Regular cardiac myocyte (primary cell): ENCODE results near the gene ITGA2B. TPM values are rescaled to one million over a fixed set of nuclear protein-coding genes. Genes with fewer than 3 reads are reported as not detected.

ENCODE experiments used
- total RNA-seq: library from RNA; depleted of rRNA; stranded (reverse); fragments of >200 nt; gene quantifications from 2 replicates; pipeline ENCODE4 v1.2.3, GENCODE V29; 2014

ITGA2B gene
- total RNA-seq: 0.56 TPM in 1 of 2 replicates, not detected in the other

GRCh38 chr17:44389281-44389680 is at the start of gene ITGA2B:
ITGA2B (minus strand) TSS chr17:44389649; CDS start chr17:44389473, 176 bp downstream.

GRCh38 chr17:44363613-44364159 is 25.8 kb downstream of the ITGA2B start, which contains the start of gene FAM171A2:
FAM171A2 (minus strand) TSS chr17:44363853; CDS start chr17:44363714, 139 bp downstream.

GRCh38 chr17:44344939-44345453 is 44.5 kb downstream of the ITGA2B start, which contains the start of gene GRN:
GRN (plus strand) TSS chr17:44345302; CDS start chr17:44349165, 3,863 bp downstream.

GRCh38 chr17:44324571-44325275 is 64.7 kb downstream of the ITGA2B start, which contains the start of gene SLC25A39:
SLC25A39 (minus strand) TSS chr17:44324823; CDS start chr17:44323562, 1,261 bp downstream.

Other genes starting within 250 kb of the ITGA2B start
- gene HROB, start 247.7 kb downstream of the ITGA2B start, total RNA-seq: 1.1 and 3.6 TPM in 2 replicates
- gene ASB16, start 218.9 kb downstream of the ITGA2B start, total RNA-seq: under 0.01 TPM in 2 replicates
- 25.5 and 28.8 TPM in 2 replicates for gene TMUB2, start 202.7 kb downstream of the ITGA2B start, total RNA-seq
- 32.1 and 40.5 TPM in 2 replicates for gene ATXN7L3, start 189.8 kb downstream of the ITGA2B start, total RNA-seq
- 31.3 and 58.1 TPM in 2 replicates for gene UBTF, start 170.0 kb downstream of the ITGA2B start, total RNA-seq
- not detected in 2 replicates for gene SLC4A1, start 121.5 kb downstream of the ITGA2B start, total RNA-seq
- 0.56 TPM in 1 of 2 replicates, not detected in the other for gene RUNDC3A, start 81.0 kb downstream of the ITGA2B start, total RNA-seq
- 61.2 and 83.4 TPM in 2 replicates for gene SLC25A39, start 64.8 kb downstream of the ITGA2B start, total RNA-seq
- gene GRN, start 44.3 kb downstream of the ITGA2B start, total RNA-seq: 97.6 and 303 TPM in 2 replicates
- 1.5 and 4.8 TPM in 2 replicates for gene FAM171A2, start 25.8 kb downstream of the ITGA2B start, total RNA-seq
- gene GPATCH8, start 113.8 kb upstream of the ITGA2B start, total RNA-seq: 9.8 and 13.8 TPM in 2 replicates
- gene FZD2, start 167.8 kb upstream of the ITGA2B start, total RNA-seq: 14.8 and 17.8 TPM in 2 replicates